C1 segment of cervical spinal cord (tissue), 14 donors: ENCODE measurements around the gene SDCCAG8.

Experiments
- DNase-seq, 14 donors: peaks; one replicate each; lab custom pipeline; 2025; lab: John Stamatoyannopoulos, UW

Gene SDCCAG8

DNA sequence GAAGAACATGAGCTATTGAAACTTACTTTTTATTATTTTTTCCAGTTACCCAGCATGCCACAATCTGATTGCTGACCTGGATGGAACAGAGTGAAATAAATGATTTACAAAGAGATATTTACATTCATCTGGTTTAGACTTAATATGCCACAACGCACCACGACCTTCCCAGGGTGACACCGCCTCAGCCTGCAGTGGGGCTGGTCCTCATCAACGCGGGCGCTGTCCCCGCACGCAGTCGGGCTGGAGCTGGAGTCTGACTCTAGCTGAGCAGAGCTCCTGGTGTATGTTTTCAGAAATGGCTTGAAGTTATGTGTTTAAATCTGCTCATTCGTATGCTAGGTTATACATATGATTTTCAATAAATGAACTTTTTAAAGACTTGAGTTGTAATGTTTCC lies 243.9 kb downstream of the SDCCAG8 start:
- DNase-seq, result no peak

DNA sequence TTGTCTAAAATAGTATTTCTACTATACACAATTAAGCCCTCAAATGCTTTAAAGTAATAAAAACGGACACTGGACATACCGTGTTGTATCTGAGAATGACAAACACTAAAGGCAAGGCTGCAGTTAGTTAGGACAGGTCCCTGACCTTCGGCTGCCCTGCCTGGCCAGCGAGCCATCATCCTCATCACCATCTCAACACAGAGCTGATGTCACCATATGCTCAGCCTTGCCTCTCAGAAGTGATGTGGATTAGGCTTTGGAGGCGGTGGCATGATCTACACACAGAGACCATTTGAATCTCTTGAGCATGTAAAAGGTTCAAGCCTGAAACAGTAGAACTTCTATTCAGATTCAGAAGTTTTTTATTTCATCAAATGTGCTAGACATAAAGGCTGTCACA lies 244.7 kb downstream of the SDCCAG8 start:
- DNase-seq, result no peak

DNA sequence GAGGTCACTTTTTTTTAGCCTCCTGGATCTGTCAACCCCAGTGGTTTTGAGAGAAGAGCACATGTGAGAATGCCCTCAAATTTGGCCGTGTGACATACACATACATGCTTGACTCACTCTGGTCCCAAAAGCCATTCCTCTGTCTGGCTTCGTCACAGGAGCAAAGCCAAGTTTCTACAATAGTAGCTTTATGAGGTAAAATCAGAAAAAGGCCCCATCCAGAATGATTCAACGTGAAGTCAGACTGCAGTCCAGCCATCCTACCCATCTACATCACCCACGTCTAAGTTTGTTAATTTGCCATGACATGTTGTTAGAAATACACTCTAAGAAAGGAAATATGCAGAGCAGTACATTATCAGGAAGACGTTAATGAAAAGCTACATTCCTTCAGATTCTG lies 245.2 kb downstream of the SDCCAG8 start:
- peak in 2 of 14 donors; percentile 34 to 36 for DNase-seq

DNA sequence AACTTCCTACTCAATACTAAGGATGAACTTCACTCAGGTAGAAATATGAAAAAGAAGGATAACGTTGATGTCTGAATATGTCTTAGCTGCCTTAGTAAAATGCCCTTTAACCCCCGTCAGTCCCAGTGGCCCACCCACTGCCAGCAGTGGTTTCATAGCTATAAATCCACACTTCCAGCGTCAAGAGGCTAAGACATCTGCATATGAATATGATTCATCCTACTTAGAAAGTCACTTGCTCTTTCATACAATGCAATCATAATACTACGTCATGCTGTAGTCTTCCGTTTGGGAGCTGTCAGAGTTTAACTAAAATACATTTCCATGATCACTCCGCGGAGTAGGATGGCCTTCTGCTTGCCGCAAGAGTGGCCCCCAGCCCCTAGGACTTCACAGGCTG lies 247.3 kb downstream of the SDCCAG8 start:
- no peak for DNase-seq

DNA sequence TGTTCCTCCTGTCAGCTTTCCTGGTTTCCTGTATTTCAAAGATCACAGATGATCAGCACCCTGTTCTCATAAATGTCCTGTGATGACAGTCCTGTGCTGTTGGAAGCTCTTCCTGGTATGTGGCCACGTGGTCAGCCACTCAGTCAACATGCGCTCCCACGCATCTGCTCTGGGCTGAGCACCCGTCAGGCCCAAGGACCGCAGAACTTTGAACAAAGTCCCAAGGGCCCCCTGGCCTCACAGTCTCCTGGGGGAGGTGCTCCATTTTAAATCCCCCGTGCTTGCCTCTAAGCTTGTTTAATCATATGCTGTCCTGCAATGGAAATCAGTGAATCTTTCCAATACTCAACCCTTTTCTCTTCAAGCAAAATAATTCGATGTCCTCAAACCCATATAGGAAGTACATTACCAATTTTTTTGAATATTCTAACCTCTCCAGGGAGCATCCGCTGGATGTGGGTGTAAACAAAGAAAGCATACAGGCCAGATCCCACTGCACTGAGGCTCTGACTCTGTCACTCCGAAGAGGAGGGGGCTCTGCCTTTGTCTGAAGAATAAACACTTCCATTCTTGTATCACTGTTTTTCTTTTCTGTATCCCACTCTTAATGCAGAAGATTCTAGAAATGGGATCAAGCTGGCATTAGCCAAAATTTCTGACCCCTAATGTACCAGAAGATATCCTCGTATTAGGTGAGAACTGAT lies 250.3 kb downstream of the SDCCAG8 start:
- DNase-seq, result peak in 2 of 14 donors; percentile 26 to 37

DNA sequence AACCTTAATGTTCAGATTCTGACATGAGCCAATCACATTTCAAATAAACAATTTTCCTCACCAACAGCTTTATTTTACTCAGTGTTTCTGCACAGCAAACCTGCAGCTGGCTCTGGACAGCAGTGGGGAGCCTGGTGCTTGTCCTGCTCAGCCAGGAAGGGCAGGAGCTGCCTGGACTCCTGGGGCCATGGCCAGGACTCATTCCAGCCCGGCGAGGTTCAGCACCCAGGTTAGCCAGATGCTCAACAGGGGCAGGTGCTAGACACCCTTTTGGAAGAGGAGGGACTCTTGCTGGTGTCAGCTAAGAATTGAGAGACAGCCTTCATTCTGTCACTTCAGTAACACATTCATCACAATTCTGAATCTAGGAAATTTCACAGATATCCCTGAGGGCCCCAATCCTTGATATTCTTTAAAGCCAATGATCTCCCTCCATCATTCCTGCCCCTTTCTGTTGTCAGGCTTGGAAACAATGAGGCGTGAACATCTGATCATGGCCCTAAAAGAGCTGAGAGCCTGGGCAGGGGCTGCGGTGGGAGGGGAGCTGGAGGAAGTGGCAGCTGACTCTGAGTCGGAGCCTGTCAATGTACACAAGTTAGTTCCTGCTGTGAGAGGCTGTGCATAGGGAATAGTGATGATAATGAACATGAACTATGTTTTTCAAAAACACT lies 251.3 kb downstream of the SDCCAG8 start:
- peak in 3 of 14 donors; percentile 25 to 42 (median 28) for DNase-seq

DNA sequence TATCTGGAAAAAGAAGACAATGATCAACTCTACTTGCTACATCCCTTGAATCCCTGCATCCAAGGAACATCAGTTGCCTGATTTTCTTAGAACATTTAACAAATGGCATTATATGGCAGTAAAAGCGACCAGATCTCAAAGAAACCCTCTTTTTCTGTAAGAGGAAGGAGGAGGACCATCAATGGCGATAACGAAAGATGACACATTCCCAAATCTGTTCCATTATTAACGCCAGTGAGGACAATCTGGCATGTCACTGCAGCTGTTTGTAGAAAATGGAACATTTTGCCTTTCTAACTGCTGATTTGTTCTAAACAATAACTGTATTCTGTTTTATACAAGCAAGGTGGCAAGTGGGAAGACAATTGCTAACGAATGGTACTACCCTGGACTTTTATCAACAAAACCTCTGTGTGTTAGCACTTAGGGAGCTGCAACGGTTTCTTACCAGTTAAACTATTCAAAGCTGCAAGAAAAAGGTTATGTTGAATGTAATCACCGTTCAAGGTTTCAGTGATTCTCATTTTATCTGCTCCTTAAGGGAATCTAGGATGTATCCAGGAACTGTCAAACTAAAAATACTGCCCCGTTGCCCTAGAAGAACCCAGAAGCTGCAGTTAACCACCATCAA lies 251.9 kb downstream of the SDCCAG8 start:
- DNase-seq, result no peak

DNA sequence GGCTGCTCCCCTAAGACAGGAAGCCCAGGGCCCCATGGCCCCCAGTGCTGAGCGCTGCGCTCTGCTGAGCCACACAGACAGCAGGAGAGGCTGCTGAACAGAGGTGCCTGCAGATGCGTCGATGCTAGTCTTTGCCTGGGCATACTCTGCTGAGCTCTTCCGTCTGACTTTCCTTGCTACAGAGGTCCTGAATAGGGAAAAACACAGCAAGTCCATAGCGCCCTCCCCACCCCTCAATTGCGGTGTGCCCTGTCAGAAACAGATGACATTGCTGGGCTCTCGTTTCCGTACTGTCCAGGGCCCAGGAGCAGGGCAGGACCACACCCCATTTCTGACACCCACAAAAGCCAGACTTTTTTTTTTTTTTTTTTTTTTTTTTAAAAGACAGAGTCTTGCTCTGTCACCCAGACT lies 252.5 kb downstream of the SDCCAG8 start:
- peak in 3 of 14 donors; percentile 20 to 41 (median 36) for DNase-seq

DNA sequence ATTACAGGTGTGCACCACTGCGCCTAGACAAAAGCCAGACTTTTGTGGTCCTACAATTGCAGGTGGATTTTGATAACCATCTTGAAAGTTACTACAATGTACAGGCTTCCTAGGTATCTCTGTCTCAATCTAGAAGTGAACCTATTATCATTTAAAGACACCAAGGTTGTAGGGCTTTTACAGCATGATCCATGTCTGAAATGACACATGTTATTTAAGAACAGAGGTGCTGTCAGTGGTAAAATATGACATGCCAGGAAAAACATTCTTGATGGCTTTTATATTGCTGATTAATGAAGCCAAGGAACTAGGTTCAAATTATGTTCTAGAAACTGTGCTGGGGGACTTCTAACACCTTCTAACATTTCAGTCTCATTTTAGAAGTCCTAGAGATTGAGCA lies 253.1 kb downstream of the SDCCAG8 start:
- no peak for DNase-seq

DNA sequence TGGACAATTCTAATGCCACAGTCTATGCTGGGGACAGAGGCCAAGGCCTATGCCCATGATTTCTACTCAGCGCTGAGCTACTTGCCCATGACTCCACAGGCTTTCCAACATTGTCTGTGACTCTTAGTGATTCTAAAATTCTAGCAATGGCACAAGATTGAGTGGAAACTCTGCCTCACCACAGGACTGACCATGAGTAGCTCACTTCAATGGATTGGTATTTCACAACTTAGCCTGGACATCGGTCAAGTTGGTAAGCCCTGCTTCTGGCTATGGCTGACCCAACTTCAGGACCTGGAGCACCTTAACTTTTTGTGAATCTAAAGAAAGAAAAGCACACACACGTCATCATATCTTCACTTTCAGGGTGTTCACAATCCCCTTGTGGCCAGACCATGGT lies 255.1 kb downstream of the SDCCAG8 start:
- no peak for DNase-seq

DNA sequence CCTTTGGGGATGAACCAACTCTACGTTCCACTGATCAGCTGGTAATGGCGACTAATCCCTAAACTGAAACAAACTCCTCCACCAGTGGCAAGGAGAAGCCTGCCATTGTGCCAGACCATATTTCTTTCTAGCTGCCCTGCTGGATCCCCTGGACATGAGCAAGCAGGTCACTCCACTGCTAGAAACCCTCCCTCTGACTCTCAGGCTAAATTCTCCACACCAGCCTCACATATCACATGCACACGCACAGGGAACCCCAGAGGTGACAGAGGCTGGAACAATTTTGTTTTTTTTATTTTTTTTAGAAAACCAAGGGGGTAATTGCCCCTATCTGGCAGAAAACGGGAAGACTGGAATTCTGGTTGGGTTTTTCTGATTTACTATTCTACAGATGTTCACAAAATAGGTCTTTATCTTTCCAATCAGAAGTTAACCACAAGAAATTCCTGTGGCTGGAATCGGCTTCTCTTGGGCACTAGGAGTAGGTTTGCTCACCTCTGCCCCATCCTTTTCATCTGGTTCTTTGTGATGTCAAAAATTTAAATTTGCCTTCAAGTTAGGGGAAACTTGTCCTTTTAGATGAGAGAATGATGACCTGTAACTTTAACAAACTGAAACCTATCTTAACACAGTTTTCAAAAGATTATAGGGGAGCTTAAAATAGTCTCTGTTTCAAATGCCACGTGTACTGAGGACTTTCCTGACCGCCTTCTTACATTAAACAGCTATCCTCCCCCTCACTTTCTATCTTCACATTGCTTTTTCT lies 258.1 kb downstream of the SDCCAG8 start:
- no peak for DNase-seq

DNA sequence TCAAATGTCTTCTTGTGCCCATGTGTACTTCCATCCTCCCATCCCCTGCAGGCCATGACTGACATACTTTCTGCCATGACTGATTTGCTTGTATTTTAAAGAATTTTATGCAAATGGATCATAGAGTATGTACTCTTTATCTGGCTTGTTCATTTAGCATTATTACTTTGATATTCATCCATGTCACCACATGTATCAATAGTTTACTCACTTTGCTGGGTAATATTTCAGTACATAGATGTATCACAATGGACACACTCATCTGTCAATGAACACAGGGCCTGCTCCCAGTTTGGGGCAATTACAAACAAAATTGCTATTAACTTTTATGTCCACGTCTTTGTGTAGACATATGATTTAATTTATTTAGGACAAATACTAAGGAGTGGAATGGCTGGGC lies 259.1 kb downstream of the SDCCAG8 start:
- no peak for DNase-seq

DNA sequence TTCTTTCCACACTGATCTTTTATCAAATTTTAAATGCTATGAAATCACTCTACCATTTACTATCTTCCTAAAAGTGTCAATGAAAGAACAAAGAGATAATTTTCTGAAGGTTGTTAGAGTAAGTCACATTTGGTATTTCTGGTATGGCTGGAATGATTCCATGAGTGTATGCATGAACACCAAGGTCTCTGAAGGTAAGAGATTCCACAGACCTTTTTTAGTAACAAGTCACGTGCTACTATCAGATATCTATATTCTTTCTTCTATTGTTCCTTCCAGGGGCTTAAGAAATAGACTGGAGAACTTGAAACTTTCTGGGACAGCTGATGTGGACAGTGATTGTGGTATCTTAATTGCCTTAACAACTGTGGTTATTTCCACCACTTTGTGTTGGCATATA lies 265.0 kb downstream of the SDCCAG8 start:
- DNase-seq, result no peak

DNA sequence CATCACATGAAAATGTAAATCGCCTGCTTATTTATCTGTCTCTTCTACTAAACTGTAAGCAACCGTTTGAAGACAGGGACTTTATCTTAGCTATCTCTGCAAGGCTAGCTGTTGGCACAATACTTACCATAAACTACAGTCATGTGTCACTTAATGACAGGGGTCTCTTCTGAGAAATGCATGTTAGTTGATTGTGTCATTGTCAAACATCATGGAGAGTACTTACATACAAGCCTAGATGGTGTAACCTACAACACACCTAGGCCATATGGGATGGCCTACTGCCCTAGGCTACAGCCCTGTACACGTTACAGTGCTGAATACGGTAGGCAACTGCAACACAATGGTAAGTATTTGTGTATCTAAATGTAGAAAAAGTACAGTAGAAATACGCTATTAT lies 267.9 kb downstream of the SDCCAG8 start:
- DNase-seq, result no peak

DNA sequence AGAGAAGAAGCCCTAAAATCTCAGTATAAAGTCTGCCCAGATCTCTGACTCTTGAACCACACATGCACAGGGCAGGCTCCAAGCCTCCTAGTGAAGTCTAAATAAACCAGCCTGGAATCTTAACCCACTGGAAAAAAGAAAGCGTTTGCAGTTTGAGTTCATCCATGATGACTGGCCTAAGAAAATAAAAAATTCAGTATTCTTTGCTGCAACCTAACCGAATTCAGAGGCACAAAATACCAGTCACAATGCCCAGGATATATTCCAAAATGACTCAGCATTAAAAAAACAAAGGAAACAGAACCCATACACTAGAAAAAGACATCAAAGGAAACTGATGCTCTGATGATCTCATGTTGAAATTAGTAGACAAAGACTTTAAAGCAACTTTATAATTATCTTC lies 269.2 kb downstream of the SDCCAG8 start:
- no peak for DNase-seq

DNA sequence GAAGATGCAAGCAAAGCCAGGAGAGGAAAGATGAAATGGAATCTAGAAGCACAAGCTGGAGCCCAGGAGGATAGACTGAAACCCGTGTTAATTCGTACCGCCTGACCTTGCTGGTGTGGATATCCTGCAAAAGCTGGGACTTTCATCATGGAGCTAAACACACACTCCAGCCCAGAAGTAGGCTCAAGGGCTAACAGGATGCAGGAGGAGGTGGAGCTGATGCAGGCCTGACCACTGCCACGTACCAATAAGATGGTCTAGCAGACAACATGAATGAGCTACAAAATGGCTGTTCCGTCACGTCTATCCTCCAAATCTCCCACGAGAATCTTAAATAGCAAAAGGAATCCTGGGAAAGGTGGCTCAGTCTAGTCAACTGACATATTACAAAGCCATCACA lies 270.3 kb downstream of the SDCCAG8 start:
- DNase-seq, result no peak

DNA sequence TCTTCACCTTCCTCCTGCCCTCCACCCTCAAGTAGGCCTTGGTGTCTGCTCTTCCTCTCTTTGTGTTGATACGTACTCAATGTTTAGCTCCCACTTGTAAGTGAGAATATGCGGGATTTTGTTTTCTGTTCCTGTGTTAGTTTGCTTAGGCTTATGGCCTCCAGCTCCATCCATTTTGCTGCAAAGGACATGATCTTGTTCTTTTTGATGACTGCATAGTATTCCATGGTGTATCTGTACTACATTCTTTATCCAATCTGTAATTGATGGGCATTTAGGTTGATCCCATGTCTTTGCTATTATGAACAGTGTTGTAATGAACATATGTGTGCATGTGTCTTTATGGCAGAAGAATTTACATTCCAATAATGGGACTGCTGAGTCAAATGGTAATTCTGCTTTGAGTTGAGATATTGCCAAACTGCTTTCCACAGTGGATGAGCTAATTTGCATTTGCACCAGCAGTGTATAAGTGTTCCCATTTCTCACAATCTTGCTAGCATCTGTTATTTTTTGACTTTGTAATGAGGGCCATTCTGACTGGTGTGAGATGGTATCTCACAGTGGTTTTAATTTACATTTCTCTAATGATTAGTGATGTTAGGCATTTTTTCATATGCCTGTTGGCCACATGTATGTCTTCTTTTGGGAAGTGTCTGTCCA lies 272.7 kb downstream of the SDCCAG8 start:
- no peak for DNase-seq

DNA sequence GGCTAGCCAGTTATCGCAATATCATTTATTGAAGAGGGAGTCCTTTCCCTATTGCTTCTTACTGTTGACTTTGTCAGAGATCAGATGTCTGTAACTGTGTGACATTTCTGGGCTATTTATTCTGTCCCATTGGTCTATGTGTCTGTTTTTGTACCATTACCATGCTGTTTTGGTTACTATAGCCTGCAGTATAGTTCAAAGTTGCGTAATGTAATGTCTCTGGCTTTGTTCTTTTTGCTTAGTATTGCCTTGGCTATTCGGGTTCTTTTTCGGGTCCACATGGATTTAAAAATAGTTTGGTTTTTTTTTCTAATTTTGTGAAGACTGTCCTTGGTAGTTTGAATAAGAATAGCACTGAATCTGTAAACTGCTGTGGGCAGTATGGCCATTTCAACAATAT lies 273.7 kb downstream of the SDCCAG8 start:
- DNase-seq, result no peak

DNA sequence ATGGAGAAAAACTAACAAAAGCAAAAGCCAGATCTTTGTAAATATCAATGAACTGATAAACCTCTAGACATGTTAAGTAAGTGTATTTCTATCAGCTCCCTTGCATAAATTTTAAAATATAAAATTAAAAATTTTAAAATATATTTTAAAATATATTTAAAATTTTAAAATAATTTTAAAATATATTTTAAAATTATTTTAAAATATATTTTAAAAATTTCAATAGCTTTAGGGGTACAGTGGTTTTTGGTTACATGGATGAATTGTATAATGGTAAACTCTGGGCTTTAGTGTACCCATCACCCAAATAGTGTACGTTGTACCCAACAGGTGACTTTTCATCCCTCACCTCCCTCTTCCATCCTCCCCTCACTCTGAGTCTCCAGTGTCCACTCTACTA lies 279.2 kb downstream of the SDCCAG8 start:
- DNase-seq, result no peak

DNA sequence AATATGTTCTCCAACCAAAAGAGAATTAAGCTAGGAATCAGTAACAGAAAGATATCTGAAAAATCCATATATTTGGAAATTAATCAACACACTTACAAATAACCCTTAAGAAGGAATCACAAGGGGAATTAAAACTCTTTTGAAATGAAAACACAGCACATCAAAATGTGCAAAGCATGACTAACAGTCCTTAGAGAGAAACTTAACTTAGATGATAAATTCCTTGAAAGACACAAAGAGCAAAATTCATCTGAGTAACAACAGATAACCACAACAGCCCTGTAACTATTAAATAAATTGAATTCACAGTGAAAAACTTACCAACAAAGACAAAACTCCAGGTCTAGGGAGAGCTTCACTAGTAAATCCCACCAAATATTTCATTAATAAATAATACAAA lies 283.8 kb downstream of the SDCCAG8 start:
- no peak for DNase-seq

DNA sequence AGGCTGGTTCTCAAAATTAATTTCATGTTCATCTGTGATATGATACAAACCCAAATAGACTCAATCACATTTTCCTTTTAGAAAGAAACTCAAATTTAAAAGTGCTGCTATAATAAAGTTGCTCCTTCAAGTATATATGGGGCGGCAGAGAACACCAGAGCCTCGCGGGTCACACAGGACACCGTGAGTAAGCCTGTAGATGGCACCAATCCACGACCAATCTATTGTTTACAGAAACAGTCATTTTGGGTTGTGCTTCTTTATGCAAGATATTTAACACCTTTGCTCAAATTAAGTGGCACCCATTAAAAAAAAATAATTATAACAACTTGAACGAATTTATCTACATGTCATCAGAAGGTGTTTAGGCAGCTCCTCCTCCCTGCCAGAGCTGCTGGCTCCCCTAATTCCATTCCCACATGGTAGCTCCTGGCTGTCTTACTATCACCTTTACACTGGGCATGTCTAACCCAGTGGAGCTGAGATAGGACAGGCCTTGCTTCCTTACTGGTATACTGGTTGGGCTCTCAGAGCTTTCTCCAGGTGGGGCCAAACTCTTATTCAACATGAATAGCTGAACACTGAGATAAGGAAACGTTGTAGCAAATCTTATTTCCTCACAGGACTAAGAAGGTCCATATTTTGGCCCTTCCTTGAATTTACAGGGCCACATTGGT lies 287.0 kb downstream of the SDCCAG8 start:
- DNase-seq, result no peak
